WI38 (cell line): ENCODE results near the gene DERA.

ENCODE experiments used
- H3K4me3 ChIP-seq: 2 replicates; pipeline ENCODE4 v1.5.1; 2011; ENCODE audit warnings: low read depth, mild to moderate bottlenecking, control low read depth, low read length
- TF ChIP-seq, protein P1 (sequence below): IDR thresholded peaks from 2 replicates; pipeline ENCODE4 v1.5.1; 2012; ENCODE audit warnings: low read depth, mild to moderate bottlenecking, control low read depth, low read length

The DERA gene

DNA sequence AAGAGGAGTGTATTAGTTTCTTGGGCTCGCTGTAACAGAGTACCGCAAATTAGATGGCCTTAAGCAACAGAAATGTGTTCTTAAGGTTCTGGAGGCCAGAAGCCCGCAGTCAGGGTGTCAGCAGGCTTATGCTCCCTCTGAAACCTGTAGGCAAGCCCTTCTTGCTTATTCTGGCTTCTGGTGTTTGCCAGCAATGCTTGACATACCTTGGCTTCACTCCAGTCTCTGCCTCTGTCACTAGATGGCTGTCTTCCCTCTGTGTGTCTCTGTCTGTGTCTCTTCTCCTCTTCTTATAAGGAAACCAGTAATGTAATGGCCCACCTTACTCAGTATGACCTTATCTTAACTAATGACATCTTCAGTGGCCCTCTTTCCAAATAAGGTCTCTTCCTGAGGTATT, 85.1 kb downstream of the DERA start:
- H3K4me3 ChIP-seq: no peak overlapping the region
- TF ChIP-seq, protein P1, sequence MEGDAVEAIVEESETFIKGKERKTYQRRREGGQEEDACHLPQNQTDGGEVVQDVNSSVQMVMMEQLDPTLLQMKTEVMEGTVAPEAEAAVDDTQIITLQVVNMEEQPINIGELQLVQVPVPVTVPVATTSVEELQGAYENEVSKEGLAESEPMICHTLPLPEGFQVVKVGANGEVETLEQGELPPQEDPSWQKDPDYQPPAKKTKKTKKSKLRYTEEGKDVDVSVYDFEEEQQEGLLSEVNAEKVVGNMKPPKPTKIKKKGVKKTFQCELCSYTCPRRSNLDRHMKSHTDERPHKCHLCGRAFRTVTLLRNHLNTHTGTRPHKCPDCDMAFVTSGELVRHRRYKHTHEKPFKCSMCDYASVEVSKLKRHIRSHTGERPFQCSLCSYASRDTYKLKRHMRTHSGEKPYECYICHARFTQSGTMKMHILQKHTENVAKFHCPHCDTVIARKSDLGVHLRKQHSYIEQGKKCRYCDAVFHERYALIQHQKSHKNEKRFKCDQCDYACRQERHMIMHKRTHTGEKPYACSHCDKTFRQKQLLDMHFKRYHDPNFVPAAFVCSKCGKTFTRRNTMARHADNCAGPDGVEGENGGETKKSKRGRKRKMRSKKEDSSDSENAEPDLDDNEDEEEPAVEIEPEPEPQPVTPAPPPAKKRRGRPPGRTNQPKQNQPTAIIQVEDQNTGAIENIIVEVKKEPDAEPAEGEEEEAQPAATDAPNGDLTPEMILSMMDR: no peak

GRCh38 chr12:15996948-15997347, 85.8 kb downstream of the DERA start:
- TF ChIP-seq, protein P1: no peak
- H3K4me3 ChIP-seq: no peak overlapping the region

DNA sequence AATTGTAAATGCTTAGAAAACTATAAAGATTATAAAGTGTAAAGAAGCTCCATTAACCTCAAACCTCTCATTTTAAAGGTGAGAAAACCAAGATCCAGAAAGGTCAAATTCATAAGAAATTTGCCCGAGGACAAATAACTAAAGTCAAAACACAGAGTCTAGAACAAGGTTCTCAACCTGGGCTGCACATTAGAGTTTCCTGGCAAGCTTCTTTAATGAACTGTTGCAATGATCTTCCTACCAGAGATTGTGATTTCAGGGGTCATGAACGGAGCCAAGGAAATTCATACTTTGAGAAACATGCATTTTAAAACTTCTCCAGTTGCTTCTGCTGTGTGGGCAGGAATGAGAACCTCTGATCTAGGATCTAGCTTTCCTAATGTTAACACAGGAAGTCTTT, 86.8 kb downstream of the DERA start:
- H3K4me3 ChIP-seq: no peak overlapping the region
- TF ChIP-seq, protein P1: no peak

DNA sequence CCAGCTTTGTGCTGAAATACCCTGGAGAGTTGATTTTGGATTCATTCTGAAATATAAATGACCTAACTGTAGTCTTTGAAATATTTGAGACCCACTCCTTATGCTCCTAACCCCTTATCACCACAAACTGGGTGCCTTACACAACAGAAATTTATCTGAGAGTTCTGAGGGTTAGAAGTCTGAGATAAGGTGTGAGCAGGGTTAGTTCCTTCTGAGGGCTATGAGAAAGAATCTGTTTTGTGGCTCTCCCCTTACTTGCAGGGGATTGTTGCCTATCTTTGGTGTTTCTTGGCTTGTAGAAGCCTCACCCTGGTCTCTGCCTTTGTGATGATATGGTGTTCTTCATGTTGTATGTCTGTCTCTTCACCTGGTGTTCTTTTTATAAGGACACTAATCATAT, 91.7 kb downstream of the DERA start:
- TF ChIP-seq, protein P1: no peak
- no peak overlapping the region for H3K4me3 ChIP-seq

DNA sequence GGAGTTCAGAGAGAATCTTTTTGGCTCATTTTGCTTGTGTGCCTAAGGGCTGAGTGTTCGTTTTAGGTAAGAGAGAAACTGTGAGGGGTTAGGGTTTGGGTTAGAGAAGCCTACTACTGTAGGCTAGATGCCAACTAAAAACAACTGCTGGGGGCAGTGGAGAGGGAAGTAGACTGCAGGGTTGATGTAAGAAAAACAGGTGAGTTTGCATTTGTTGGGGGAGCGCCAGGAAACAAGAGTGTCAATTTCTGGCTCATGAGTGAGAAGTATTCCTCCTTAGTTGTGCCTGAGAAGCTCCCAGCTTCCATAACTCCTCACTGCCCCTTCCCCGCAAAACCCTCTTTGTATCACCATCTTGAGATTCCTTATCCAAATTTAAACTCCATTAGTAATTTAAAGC, 92.3 kb downstream of the DERA start:
- H3K4me3 ChIP-seq: no peak overlapping the region
- TF ChIP-seq, protein P1: no peak

- no peak overlapping the region for H3K4me3 ChIP-seq
- TF ChIP-seq, protein P1: no peak
Observed at GRCh38 chr12:16006752-16007151, 95.6 kb downstream of the DERA start.

DNA sequence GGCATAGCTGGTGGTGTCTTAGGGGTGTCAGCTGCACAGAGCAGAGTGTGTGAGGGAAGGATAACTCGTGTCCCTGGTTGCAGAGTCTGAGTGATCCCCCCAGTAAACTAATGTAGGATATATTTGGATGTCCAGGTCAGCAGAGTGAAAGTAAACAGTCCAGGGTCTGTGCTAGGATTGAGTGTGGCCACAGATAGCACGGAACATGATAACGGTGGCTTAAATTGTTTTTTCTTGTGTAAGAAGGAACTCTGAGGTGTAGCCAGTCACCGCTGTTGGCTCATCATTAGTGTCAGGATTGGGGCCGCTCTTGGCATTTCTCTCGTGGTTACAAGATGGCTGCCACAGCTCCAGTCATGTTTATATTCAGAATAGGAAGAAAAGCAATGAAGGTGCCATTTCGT, 97.3 kb downstream of the DERA start:
- H3K4me3 ChIP-seq: no peak overlapping the region
- TF ChIP-seq, protein P1: no peak
